OCI-LY1 (cell line): ENCODE data around the gene MPZL3.

Experiments used
- CTCF ChIP-seq: fragments of 200-600 bp; sonication (generic), shearing (Covaris generic); IDR thresholded peaks from 2 replicates; pipeline ENCODE4 v1.5.1; 2017; ENCODE audit warnings: mild to moderate bottlenecking, antibody characterized with exemption, low read length, moderate library complexity, mixed read lengths
- EZH2 ChIP-seq: fragments of 200-600 bp; sonication (generic), shearing (Covaris generic); IDR thresholded peaks from 2 replicates; pipeline ENCODE4 v1.8.0; 2017; ENCODE audit warnings: borderline replicate concordance, mixed run types, mild to moderate bottlenecking, antibody characterized with exemption, low read length, moderate library complexity, mixed read lengths

GRCh38 chr11:118240999-118241763 is 11.0 kb downstream of the MPZL3 start:
- no peak for TF ChIP-seq CTCF
- TF ChIP-seq EZH2 = no peak
